ENCODE data around the gene OSER1.

- TF ChIP-seq CTCF (IDR thresholded peaks at IDR 0.05) (no peak), POLR2A (IDR thresholded peaks at IDR 0.05) (no peak)
These were observed 39.7 kb downstream of the OSER1 start for GRCh38 chr20:44170816-44171410.

Measured in Peyer's patch (tissue), 4 donors.